SH-SY5Y (cell line): ENCODE measurements around the gene HBG1.

Experiments
- GATA2 ChIP-seq: IDR thresholded peaks from 2 replicates; pipeline ENCODE4 v1.6.1; 2011; ENCODE audit warnings: mild to moderate bottlenecking, low read depth, low read length
- GATA3 ChIP-seq: IDR thresholded peaks from 2 replicates; pipeline ENCODE4 v1.6.1; 2011; ENCODE audit warnings: low read depth, mild to moderate bottlenecking, low read length, moderate library complexity

Gene HBG1

GRCh38 chr11:5282628-5283027 is 33.0 kb upstream of the HBG1 start:
- TF ChIP-seq GATA2 (no peak), GATA3 (no peak)

GRCh38 chr11:5281596-5281995 is 31.9 kb upstream of the HBG1 start:
- TF ChIP-seq GATA2 (no peak), GATA3 (no peak)

GRCh38 chr11:5280582-5281102 is 31.0 kb upstream of the HBG1 start:
- no peak for TF ChIP-seq GATA3
- TF ChIP-seq GATA2 = no peak

GRCh38 chr11:5279471-5280090 is 29.9 kb upstream of the HBG1 start:
- TF ChIP-seq GATA3 (no peak), GATA2 (no peak)

GRCh38 chr11:5277807-5278382 is 28.2 kb upstream of the HBG1 start:
- TF ChIP-seq GATA2 (no peak), GATA3 (no peak)

- TF ChIP-seq GATA2 (no peak), GATA3 (no peak)
These were observed 27.0 kb upstream of the HBG1 start for GRCh38 chr11:5276697-5277096.

GRCh38 chr11:5275369-5276110 is 25.9 kb upstream of the HBG1 start:
- TF ChIP-seq GATA2 = no peak
- TF ChIP-seq GATA3 = no peak

GRCh38 chr11:5274395-5274794 is 24.7 kb upstream of the HBG1 start:
- TF ChIP-seq GATA2 = no peak
- no peak for TF ChIP-seq GATA3

GRCh38 chr11:5272395-5273017 is 22.8 kb upstream of the HBG1 start:
- TF ChIP-seq GATA2 (no peak), GATA3 (no peak)

GRCh38 chr11:5269715-5270147 is 20.1 kb upstream of the HBG1 start, which contains the start of gene HBE1:
Gene HBE1 (minus strand): TSS chr11:5269945. CDS start chr11:5269890, 55 bp downstream.
- TF ChIP-seq GATA2 (no peak), GATA3 (no peak)

- TF ChIP-seq GATA2 = no peak
- no peak for TF ChIP-seq GATA3
These were observed 17.4 kb upstream of the HBG1 start for GRCh38 chr11:5267033-5267563.

GRCh38 chr11:5266609-5267008 is 17.0 kb upstream of the HBG1 start:
- TF ChIP-seq GATA2 (no peak), GATA3 (no peak)

- TF ChIP-seq GATA2 = no peak
- no peak for TF ChIP-seq GATA3
These were observed 16.2 kb upstream of the HBG1 start for GRCh38 chr11:5265832-5266231.

- TF ChIP-seq GATA2 (no peak), GATA3 (no peak)
These were observed 9.0 kb upstream of the HBG1 start for GRCh38 chr11:5258543-5259262.
